ENCODE results near the gene DNASE1L1.
A peak's percentile ranks its signal among the peaks of the same experiment; 100 is the strongest.

The DNASE1L1 gene

DNA sequence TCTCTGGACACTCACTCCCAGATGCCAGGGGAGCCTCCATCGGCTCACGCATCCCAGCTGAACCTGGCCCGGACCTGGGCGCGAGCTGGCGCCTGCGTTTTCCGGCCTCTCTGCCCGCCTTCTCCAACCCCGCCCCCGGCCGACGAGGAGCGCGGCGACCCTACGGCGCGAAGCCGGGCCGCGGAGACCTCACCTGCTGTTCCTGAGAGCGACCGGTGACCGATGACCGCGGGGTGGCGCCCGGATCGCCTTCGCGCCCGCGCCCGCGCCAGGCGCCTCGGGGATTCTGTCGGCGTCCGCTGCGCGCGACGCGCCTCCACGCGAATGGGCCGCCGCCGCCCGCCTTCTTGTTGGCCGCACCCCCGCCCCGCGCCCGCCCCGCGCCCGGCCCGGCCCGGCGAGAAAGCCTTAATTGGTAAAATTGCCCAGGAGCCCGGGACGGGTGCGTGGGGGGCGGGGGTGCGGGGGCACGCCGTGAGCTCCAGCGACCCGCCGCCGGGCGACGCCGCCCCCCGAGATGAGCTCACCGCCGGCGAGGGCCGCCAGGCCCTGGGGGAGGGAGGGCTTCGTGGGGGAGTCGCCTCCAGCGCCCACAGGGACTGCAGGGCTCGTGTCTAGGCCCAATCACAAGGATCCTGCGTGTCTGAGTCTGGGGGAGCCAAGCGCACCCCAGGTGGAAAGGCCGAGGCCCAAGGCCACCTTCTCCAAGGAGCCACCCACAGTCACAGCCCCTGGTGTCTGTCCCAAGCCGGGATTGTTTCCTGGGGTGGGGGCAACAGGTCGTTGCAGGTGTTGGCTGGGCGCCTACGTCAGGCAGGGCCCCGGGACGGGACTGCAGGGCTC, 34.5 kb downstream of the DNASE1L1 start, which contains the start of gene FLNA:
FLNA (minus strand) TSS at position 322 of the 843 bp plus-strand sequence. CDS start 3,389 bp downstream, outside the sequence.
- peak within 1 kb of the TSS; percentile 55 for H3K4me3 ChIP-seq (ENCODE audit: control insufficient read depth, low read depth, low read length)
- TF ChIP-seq, protein P1, sequence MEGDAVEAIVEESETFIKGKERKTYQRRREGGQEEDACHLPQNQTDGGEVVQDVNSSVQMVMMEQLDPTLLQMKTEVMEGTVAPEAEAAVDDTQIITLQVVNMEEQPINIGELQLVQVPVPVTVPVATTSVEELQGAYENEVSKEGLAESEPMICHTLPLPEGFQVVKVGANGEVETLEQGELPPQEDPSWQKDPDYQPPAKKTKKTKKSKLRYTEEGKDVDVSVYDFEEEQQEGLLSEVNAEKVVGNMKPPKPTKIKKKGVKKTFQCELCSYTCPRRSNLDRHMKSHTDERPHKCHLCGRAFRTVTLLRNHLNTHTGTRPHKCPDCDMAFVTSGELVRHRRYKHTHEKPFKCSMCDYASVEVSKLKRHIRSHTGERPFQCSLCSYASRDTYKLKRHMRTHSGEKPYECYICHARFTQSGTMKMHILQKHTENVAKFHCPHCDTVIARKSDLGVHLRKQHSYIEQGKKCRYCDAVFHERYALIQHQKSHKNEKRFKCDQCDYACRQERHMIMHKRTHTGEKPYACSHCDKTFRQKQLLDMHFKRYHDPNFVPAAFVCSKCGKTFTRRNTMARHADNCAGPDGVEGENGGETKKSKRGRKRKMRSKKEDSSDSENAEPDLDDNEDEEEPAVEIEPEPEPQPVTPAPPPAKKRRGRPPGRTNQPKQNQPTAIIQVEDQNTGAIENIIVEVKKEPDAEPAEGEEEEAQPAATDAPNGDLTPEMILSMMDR (IDR thresholded peaks at IDR 0.05; ENCODE audit: control insufficient read depth, insufficient read depth, low read depth, low read length, missing control alignments): no peak
- DNase-seq (ENCODE audit: low read depth): no peak

DNA sequence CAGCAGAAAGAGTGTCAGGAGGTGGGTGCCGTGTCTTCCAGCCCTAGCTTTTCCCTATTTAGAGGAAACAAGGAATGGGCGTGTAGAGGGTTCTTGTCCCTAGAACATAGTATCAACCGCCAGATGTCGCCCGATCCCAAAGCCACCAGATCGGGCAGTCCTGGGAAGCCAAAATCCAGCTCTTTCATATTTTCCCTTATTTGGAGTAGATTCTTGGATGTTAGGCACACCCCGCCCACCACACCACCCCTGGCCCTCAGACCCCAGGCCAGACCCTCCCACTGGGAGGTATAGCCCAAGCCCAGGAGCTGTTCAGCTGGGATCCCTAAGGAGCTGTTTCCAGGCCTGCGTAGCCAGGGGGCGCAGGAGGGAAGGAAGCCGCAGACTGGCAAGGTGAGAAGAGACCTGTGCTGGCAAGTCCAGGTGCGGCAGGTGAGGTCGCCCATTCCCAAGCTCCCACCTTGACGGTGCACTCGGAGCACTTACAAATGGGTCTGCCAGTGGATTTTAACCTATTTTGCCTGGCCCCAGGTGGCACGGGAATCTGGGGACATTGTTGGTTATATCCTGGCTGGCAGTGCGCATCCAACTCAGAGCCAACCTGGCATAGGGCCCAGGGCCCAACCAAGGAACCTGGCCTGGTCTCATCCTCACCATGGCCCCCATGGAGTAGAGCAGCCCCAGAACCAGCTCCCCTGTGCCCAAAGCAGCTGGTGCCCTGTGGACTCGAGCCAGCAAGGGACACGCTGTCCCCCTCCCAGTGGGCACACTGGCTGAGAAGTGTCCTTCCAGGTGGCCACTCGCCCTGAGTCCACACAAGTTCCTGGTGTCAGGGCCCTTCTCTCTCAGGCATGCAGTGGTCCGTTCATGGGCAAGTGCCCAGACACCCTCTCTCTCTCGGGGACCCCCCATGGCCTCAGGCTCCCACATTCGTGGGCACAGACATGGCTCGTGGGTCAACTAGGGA, 35.4 kb downstream of the DNASE1L1 start:
- TF ChIP-seq, protein P1 (IDR thresholded peaks at IDR 0.05; ENCODE audit: control insufficient read depth, insufficient read depth, low read depth, low read length, missing control alignments): peak; percentile 53
- no peak for DNase-seq (ENCODE audit: low read depth)
- H3K4me3 ChIP-seq (ENCODE audit: control insufficient read depth, low read depth, low read length): peak overlapping the region; percentile 55

DNA sequence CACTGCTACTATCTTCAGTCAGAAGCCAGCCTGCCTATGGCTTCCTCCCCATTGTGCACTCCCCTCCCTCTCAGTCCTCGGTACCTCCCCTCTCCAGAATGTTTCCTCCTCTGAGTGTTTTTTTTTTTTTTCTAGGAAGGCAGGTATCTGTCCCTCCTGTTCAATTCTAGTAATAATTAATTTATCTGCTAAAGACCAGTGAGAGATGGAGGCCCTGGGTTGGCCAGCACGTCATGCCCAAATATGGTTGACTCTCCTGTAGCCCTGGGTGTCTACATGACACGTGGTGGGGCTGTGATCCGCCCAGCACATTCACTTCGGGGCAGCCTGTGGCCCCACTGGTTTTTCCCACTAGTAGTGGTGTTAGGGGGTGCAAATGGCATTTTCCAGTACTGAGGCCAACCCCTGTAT, 36.4 kb downstream of the DNASE1L1 start:
- DNase-seq (ENCODE audit: low read depth): no peak
- H3K4me3 ChIP-seq (ENCODE audit: control insufficient read depth, low read depth, low read length): no peak overlapping the region
- TF ChIP-seq, protein P1 (IDR thresholded peaks at IDR 0.05; ENCODE audit: control insufficient read depth, insufficient read depth, low read depth, low read length, missing control alignments): no peak

DNA sequence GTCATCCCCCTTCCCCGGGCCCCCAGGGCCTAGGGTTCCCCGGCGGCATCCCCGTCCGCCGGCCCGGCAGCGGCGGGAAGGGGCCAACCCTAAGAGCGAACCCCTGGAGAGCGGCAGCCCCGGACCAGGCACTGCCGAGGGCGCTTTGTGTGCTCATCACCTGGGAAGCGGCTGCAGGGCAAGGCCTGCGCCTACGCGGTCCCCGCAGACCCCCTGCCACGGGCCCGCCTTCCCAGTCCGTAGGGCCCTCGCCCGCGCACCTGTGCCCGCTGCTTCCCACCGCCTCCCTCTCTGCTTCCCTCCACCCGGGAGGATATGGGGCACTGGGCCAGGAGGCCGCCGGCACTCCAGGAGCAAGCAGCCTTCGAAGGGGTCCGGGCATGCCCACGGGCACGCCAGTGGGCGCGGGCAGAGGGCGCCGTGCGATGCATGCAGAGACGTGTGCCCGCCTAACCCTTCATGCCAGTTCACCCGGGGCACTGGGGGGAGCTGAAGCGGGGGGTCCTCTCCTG, 37.2 kb downstream of the DNASE1L1 start:
- TF ChIP-seq, protein P1 (IDR thresholded peaks at IDR 0.05; ENCODE audit: control insufficient read depth, insufficient read depth, low read depth, low read length, missing control alignments): no peak
- H3K4me3 ChIP-seq (ENCODE audit: control insufficient read depth, low read depth, low read length): peak overlapping the region; percentile 54
- DNase-seq (ENCODE audit: low read depth): no peak

DNA sequence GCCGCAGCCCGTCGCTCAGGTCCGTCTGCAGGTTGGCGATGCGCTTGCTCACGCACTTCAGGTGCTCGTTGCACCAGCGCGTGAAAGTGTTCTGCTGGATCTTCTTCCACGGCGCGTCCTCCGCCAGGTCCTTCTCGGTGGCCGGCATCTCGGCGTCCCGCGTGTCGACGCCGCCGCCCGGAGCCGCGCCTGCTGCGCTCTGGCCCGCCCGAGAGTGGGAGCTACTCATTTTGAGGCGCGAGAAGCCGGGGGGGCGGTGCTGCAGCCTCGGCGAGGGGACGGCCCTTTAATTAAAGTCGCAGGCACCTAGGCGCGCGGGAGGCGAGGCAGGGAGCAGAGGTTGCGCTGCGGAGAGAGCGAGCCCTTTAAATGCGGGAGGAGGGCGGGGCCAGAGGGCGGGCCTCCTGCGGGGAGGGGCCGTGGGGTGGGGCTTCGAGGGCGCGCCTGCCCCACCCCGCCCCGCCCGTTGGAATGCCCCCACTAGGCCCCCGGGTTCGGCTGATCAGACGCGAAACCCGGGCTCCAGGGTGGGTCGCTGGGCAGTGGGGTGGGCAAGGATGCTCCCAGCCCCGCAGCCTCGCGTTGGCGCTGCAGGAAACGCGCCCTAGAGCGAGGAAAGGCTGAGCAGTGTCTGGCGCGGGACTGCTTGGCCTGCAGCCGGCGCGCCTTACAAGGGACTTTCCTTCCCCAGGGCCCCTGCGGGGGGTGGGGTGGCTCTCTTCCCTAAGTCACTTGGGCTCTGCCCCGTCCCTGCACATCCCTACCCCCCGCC, 37.9 kb downstream of the DNASE1L1 start:
- TF ChIP-seq, protein P1 (IDR thresholded peaks at IDR 0.05; ENCODE audit: control insufficient read depth, insufficient read depth, low read depth, low read length, missing control alignments): no peak
- peak overlapping the region; percentile 72 for H3K4me3 ChIP-seq (ENCODE audit: control insufficient read depth, low read depth, low read length)
- DNase-seq (ENCODE audit: low read depth): peak; percentile 76
